Inferior parietal cortex (tissue), 1 donor: Measurements from ENCODE around the gene HAUS7.

Source experiments
- DNase-seq: peaks from one replicate; pipeline ENCODE4 v3.0.0-alpha.2; 2016; ENCODE audit errors: extremely low spot score

HAUS7 gene

DNA sequence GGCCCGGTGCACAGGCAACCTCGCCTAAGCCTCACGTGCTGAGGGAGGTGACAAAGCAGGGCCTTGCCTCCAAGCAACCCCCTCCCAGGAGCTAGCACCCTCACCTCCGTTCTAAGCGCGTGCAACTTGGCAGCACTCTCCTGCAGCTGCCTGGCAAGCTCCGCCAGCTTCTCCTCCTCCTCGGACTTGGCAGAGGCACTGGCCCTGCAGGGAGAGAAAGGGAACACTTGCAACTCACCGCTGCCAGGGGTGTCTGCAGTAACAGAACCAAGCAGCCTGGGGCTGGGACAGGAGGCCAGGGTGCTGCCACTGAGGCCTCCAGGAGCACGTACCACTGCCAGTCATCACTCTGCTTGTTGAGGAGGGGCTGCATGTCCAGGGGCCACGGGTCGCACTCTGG is 14.2 kb downstream of the HAUS7 start:
- DNase-seq: peak; percentile 28

DNA sequence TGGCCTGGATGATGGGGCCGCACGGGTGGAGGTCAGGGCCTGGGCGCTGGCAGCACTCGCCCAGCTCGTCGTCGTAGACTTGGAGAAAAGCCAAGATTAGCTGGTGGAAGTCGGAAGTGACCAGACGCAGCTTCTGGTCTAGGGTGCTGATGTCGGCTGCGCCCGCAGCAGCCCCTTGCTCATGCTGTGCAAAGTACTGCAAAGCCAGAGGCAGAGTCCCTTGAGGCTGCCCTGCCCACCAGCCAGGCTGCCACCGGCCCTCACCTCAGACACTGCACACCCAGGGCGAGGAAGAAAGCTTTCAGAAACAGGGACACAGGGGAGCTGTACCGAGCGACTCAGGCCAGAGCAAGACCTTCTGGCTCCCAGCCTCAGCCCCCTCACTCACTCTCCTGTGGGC is 14.8 kb downstream of the HAUS7 start:
- DNase-seq: no peak

DNA sequence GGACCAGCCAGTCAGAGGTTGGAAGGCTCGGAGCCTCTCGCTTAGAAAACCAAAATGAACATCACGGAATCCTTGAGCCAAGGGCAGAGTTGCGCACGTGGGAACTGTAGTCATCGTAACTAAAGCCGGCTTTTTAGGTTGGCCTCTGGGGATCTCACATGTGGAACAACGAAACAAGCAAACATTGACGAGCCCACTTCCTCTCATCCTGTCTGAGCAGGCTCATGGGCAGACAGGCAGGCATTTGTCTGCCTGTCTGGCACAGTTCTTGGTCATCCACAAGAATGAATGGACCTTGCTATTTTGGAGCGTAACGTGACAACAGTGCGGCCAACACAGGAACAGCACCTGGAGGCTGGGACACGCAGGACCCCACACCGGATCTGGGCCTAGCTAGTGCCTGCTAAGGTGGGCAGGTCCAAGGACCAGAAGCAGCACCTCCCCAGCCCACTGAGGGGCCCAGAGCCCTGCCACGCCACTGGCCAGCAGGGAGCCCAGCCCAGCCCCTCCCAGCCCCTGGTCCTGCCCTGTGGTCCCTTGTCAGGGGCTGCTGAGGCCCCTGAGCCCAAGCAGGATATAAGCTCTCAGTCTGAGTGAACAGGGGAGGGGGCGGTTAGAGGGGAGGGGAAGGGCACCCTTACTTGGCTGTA is 15.3 kb downstream of the HAUS7 start:
- DNase-seq: no peak

DNA sequence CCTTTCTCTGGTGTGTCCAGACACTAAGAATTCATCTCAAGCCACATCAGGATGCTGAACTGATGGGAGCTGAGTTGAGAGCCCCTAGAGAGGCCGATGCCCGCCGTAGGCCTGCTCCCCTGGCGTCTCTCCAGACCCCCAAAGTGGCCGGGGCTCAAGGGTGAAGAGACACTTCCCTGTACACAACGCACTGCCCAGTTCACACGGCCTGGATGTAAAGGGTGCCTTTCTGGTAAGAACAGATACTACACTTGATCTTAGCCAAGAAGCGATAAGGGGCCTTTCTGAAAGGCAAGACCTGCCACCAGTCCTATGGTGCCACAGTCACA is 19.5 kb downstream of the HAUS7 start:
- DNase-seq: no peak

DNA sequence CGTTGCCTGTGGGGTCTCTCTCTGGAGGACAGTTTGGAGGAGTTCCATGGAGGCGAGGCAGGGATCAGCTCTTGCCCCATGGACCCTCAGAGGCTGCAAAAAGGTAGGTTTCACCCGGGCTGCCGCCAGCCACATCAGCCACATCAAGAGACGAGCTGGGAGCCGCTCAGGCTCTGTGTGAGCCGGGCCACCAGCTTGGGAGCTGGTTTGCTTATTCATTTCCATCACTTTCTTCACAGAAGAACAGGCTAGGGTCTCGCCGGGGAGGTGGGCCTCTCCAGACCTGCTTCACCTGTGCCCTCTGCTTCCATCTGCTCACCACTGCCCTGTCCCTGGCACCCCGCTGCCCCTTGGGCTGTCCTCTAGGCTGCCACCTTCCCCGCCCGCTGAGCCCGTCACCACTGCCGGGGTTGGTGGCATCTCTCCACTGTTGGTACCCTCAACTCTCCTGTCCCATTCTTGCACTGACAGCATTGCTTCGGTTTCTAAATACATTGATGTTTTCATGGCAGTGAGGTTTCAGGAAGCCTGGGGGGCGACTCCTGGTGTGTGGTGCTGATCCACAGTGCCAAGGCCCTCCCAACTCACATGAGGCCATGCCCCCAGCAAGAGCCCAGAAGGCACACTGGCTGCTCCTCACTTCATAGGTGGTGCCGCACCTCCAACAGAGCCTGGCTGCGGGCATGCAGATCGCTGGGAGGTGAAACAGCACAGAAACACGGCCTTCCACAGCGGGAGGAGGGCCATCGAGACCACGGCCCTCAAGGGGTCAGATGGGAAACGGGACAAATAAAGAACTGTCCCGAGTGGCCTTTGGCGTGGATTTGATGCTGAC is 20.0 kb downstream of the HAUS7 start:
- DNase-seq: no peak

DNA sequence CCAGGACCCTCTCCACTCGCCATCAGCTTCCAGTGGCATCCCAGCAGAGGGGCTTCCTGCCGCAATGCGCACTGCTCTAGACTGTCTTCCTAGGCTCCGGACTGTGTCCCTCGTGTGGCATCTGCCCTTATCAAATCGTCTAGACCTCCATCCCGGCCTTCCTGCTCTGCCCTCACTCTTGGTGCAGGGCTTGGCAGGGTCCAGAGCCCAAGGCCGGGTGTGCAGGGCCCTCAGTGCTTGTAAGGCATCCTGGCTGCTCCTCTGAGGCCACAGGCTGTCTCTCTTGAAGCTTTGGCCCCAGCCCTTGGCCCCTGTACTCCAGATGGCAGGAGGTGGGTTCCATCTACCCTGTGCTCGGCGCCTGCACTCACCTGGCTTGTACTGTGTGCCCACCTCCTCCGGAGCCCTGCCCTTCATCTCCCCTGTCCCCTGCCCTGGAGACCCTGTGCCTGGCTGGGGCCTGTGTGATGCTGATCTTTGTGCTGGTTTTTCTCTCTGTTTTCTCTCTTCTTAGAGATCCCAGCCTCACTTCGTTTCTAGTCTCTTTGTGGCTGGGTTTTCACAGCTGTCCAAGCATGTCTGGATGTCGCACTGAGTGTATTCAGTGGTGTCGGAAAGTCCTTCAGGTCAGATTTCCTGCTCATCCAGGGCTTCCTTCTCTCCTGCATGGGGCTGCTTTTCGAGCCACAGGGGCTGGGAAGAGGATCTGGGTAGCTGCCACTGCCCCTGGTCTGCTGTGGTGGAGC is 20.8 kb downstream of the HAUS7 start:
- no peak for DNase-seq

GRCh38 chrX:153448556-153449367 is 21.6 kb downstream of the HAUS7 start:
- DNase-seq: no peak

DNA sequence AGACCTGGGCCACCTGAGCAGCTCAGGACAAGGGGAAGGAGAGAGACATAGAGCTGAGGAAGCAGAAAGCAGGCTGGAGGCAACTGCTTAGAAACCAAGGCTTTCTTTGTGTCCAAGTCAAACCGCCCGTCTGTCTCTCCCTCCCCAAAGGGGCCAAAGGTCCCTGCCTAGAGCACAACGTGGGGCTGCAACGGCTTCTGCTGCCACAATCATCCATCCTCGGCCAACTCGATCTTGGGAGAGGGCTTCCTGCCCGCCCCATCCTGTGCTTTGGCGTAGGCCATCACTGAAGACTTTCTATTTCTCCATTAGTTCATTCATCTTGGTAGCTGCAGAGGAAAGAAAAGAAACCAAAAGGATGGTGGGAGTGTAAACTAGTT is 22.8 kb downstream of the HAUS7 start:
- no peak for DNase-seq

DNA sequence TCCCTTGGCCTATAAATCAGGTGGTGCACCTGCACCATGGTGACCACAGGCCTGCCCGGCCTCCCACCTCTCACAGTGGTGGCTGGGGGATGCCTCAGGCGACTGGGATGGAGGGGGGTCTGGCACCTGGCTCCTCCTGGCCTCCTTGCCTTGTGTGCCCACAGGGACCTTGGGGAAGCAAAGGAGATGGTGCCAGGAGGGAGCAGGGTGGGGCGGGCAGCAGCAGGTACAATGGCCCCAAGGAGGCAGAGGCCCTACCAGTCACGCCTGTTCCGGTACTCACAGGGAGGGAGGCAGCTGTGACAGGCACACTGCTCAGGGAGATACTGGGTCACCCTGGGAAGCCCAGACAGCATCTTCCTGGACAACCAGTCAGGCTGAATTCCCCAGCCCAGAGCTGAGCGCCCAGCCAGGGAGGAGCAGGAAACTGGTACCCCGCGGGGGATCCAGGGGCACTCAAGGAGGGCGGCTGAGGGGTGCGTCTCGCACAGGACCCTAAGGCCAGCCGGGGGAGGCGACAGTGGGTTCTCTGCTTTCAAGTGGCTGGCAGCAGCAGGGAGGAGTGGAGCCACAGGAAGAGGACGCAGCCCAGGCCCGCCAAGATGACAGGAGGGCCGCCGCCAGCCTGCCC is 23.3 kb downstream of the HAUS7 start:
- DNase-seq: no peak

DNA sequence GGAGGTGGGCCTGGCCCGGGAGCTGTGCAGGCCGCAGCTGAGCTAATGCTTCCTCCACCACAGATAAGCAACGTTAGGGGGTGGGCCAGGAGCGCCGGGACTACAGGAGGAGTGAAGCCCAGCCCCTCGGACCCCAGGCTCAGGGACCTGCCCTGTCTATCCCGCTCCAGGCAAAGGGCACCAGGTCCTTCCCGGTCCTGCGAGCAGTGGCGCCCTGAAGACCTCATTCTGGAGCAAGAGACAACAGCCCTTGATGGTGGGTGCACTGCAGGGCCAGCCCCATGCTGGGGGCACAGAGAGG is 23.8 kb downstream of the HAUS7 start:
- no peak for DNase-seq

DNA sequence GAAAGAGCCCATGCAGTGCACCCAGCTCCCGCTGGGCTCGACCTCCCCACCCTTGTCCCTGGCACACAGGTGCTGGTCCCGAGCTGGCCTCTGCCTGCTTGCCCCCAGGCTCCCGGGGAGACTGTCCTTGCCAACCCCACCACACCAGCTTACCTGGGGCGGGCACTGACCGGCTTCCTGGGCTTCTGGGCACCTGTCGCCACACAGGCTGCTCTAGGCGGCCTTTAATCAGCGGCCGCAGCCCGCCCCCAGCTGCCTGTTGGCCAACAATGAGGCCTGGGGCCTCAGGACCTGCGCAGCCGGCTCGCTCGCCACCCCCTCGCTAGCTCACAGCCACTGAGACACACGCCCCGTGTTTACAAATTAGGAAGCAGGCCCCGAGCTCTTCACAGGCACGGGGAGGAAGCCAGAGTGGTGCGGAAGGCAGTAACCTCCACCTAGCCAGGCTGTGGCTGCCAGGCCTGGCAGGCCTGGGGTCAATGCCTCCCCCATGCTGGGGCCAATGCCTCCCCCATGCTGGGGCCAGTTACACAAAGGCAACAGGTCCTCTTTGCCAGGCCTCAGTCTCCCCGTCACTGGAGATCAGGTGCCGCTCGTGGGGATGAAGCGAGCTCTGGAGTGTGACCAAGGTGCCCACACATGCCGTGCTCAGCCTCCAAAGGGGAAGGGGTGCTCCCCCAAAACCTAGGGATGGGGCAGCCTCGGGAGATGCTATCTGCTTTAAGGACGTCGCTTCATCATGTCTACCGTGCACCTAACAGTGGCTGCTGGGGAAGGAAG is 24.3 kb downstream of the HAUS7 start, which contains the start of gene TREX2:
TREX2 (minus strand) TSS at position 201 of the 780 bp plus-strand sequence. CDS start 626 bp downstream, outside the sequence.
- no peak for DNase-seq

DNA sequence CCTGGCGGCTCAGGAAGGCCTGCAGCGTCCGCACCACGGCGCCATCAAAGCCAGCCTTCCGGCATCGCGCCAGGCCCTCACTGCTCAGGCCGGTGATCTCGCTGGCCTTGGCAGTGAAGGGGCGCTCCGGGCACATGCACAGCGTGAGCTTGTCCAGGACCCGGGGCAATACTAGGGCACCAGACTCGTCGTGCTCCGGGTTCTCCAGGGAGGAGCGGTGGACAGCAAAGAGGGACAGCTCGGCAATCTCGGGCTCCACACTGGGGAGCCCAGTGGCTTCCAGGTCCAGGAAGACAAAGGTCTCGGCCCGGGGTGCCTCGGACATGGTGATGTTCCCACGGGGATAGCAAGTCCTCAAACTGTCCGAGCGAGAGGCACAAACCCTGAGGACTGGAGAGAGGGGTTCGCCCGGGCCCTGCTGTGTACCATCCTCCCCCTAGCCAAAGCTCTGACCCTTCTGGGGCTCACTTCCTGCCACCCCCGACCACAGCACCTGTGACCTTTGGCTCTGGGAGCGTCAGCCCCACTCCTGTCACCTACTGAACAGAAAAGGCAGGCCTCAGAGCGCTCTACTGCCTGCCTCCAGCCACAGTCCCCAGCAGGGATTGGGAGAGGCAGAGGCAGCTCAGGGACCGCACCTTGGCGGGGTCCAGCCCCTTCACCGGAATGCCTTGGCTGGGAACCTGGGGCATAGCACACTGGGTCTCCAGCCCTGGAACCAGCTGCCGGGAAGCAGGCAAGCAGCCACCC is 25.1 kb downstream of the HAUS7 start:
- no peak for DNase-seq

GRCh38 chrX:153444333-153445011 is 25.9 kb downstream of the HAUS7 start:
- DNase-seq: no peak

DNA sequence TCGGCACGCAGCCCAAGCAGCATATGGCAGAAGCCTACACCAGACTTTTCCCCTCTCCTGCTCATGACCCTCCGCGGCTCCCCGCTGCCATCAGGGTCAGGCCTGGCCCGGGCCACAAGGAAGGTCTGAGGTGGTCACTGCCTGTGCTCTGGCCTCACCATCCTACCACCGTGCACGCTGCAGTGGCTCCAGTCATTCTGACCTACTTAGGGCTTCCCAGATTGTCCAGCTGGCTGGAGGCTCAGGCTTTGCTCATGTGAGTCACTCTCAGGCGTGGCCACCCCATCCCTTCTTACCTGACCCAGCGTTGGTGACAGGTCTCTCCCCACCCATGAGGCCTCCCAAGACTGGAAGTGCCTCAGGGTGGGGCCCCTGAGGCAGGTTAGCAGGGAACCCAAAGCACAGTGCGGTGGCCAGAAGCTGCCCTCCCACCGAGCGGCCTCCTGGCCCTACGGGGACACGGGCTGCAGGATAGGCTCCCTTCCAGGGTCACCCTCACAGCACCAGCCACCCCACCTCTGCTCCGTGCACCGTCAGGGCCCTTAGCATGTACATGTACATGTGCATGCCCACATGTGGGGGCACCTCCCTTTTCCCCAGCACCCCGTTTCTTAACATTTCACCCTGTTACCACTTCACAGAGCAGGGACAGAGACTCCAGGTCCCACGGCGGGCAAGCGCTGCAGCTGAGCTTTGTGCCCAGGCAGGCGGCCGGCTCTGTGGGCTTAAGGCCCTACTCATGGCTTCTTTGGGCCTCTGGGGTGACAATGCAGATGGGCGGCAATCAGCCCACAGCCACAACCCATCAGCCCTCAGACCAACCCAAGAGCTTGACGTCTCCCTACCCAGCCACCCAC is 26.7 kb downstream of the HAUS7 start:
- DNase-seq: no peak

- no peak for DNase-seq
Measured at GRCh38 chrX:153442463-153442862, 27.9 kb downstream of the HAUS7 start.

DNA sequence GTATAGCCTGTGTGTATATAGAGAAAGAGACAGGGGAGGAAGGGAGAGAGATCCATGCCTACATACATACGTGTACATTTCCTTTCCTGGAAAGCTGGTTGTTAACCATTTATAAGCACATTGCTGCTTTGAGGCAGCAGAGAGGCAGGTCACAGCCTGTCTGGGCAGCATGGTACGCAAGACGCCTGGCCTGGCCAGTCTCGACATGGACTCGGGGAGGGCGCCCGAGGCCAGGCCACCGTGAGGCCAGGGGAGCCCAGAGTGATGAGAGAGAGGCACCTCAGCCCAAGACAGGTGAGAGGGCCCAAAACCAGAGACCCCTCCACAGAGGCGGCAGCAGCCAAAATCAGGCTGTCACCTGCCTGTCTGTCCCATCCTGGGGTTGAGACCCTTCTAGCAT is 28.4 kb downstream of the HAUS7 start:
- DNase-seq: no peak

DNA sequence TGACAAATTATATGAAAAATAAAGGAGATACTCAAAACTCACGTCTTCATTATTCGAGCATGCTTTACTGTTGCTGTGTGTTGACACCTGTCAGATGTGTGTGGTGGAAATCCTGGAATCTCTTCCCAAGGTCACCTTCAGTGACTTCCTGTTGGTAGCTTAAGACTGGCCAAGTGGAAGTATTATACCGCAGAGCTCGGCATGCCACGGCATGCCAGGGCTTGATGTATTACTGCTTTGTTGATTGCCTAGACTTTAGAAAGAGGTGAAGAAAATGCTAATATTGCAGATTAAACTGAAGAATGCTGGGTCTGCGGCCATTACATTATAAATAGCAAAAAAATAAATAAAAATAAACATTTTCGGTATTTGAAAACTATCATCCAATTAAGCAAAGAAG is 29.1 kb downstream of the HAUS7 start:
- DNase-seq: no peak

GRCh38 chrX:153440556-153441135 is 29.7 kb downstream of the HAUS7 start:
- DNase-seq: no peak
